Loucy (cell line): ENCODE measurements around the gene RTN4.

ENCODE experiments used
- EZH2phosphoT487 ChIP-seq: fragments of 200-600 bp; IDR thresholded peaks from 2 replicates; pipeline ENCODE4 v1.6.1; 2018; ENCODE audit warnings: antibody characterized with exemption, mild to moderate bottlenecking, moderate library complexity, borderline replicate concordance
- TF ChIP-seq, protein P1 (sequence below): fragments of 200-600 bp; sonication (generic); conservative IDR thresholded peaks from 2 replicates; pipeline ENCODE4 v1.5.1; 2014; ENCODE audit warnings: mild to moderate bottlenecking, antibody characterized with exemption, low read length

DNA sequence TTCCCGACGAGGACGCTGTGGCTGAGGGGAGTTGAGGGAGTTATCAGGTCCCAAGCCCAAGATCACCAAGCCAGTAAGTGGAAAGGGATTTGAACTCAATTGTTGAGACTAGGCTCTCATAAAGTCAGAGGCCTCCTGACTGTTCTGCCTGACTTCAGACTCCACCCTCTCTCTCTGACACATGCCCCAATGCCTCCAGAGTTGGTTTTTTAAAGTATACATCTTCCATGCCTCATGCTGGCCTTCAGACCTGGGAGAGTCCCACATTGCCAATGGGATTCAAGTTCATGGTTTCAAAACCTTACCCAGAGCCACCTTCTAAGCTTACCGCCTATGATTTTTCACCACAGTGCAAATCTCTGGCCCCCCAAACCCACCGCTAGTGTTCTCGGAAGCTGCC, 100.8 kb downstream of the RTN4 start:
- TF ChIP-seq, protein P1, sequence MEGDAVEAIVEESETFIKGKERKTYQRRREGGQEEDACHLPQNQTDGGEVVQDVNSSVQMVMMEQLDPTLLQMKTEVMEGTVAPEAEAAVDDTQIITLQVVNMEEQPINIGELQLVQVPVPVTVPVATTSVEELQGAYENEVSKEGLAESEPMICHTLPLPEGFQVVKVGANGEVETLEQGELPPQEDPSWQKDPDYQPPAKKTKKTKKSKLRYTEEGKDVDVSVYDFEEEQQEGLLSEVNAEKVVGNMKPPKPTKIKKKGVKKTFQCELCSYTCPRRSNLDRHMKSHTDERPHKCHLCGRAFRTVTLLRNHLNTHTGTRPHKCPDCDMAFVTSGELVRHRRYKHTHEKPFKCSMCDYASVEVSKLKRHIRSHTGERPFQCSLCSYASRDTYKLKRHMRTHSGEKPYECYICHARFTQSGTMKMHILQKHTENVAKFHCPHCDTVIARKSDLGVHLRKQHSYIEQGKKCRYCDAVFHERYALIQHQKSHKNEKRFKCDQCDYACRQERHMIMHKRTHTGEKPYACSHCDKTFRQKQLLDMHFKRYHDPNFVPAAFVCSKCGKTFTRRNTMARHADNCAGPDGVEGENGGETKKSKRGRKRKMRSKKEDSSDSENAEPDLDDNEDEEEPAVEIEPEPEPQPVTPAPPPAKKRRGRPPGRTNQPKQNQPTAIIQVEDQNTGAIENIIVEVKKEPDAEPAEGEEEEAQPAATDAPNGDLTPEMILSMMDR, result no peak
- TF ChIP-seq EZH2phosphoT487, result no peak
